Progenitor cell of endocrine pancreas (in vitro differentiated cells): ENCODE data around the gene KIAA1614. TPM values are rescaled to one million over a fixed set of nuclear protein-coding genes. Genes with fewer than 3 reads are reported as not detected.

Source experiments
- DNase-seq: peaks from one replicate; pipeline ENCODE4 v3.0.0; 2021; ENCODE audit warnings: low spot score; ENCODE audit not compliant: unreplicated experiment
- H3K27ac Mint-ChIP-seq: 2 replicates; pipeline ENCODE4 v1.8.0; 2021; ENCODE audit warnings: mild to moderate bottlenecking, moderate library complexity, mixed read lengths
- H3K27me3 Mint-ChIP-seq: 2 replicates; pipeline ENCODE4 v1.8.0; 2021; ENCODE audit warnings: mixed read lengths
- H3K36me3 Mint-ChIP-seq: 2 replicates; pipeline ENCODE4 v1.8.0; 2022; ENCODE audit warnings: mixed read lengths; ENCODE audit not compliant: insufficient read depth
- H3K4me1 Mint-ChIP-seq: 2 replicates; pipeline ENCODE4 v1.8.0; 2021; ENCODE audit warnings: low read depth, mixed read lengths
- H3K4me3 Mint-ChIP-seq: 2 replicates; pipeline ENCODE4 v1.8.0; 2021; ENCODE audit warnings: low read depth, mild to moderate bottlenecking, moderate library complexity, mixed read lengths
- H3K9me3 Mint-ChIP-seq: 2 replicates; pipeline ENCODE4 v1.8.0; 2021; ENCODE audit warnings: low read depth, mixed read lengths
- CTCF ChIP-seq: fragments of 200-600 bp; sonication (generic); IDR thresholded peaks from one replicate; pipeline ENCODE4 v1.5.0; 2021; ENCODE audit warnings: antibody characterized with exemption, mild to moderate bottlenecking; ENCODE audit not compliant: unreplicated experiment
- total RNA-seq: library from RNA; stranded (reverse); gene quantifications from 2 replicates; pipeline ENCODE4 v1.2.1, GENCODE V29; 2021

Gene KIAA1614
- total RNA-seq, 1 donor from 2014 or later = 2.5 TPM

- Mint-ChIP-seq H3K9me3 (no peaks in the 10 kb centered on the region), H3K27ac (no peak overlapping the region), H3K36me3 (no peaks in the 10 kb centered on the region), H3K4me3 (no peak overlapping the region), H3K4me1 (peaks cover 6% of the 10 kb centered on the region), H3K27me3 (peaks cover 46% of the 10 kb centered on the region)
- no peak for DNase-seq
- TF ChIP-seq CTCF = no peak
These were observed 3.5 kb downstream of the KIAA1614 start for GRCh38 chr1:180916012-180916770.

- no peak overlapping the region for H3K27ac Mint-ChIP-seq
- TF ChIP-seq CTCF = no peak
- H3K4me1 Mint-ChIP-seq = peaks cover 3% of the 10 kb centered on the region
- H3K36me3 Mint-ChIP-seq = no peaks in the 10 kb centered on the region
- no peaks in the 10 kb centered on the region for H3K9me3 Mint-ChIP-seq
- peaks cover 40% of the 10 kb centered on the region for H3K27me3 Mint-ChIP-seq
- DNase-seq = no peak
- no peak overlapping the region for H3K4me3 Mint-ChIP-seq
These were observed 4.1 kb downstream of the KIAA1614 start for GRCh38 chr1:180916771-180917170.

GRCh38 chr1:180917306-180918065 lies 4.8 kb downstream of the KIAA1614 start:
- Mint-ChIP-seq H3K36me3 (no peaks in the 10 kb centered on the region), H3K27ac (no peak overlapping the region)

GRCh38 chr1:180918519-180918918 lies 5.8 kb downstream of the KIAA1614 start:
- H3K4me3 Mint-ChIP-seq = no peak overlapping the region
- peaks cover 33% of the 10 kb centered on the region for H3K27me3 Mint-ChIP-seq
- H3K9me3 Mint-ChIP-seq = no peaks in the 10 kb centered on the region
- no peaks in the 10 kb centered on the region for H3K36me3 Mint-ChIP-seq
- no peak overlapping the region for H3K27ac Mint-ChIP-seq
- TF ChIP-seq CTCF = no peak
- H3K4me1 Mint-ChIP-seq = peaks cover 10% of the 10 kb centered on the region
- DNase-seq = no peak

More at GRCh38 chr1:180917306-180918065, 4.8 kb downstream of the KIAA1614 start:
- no peak for DNase-seq
- TF ChIP-seq CTCF = no peak
- no peaks in the 10 kb centered on the region for H3K9me3 Mint-ChIP-seq
- H3K4me1 Mint-ChIP-seq = peaks cover 2% of the 10 kb centered on the region
- peaks cover 36% of the 10 kb centered on the region for H3K27me3 Mint-ChIP-seq
- H3K4me3 Mint-ChIP-seq = no peak overlapping the region

GRCh38 chr1:180919183-180919700 lies 6.5 kb downstream of the KIAA1614 start:
- Mint-ChIP-seq H3K27ac (no peak overlapping the region), H3K36me3 (no peaks in the 10 kb centered on the region), H3K9me3 (no peaks in the 10 kb centered on the region), H3K4me1 (peaks cover 16% of the 10 kb centered on the region), H3K4me3 (no peak overlapping the region), H3K27me3 (peaks cover 26% of the 10 kb centered on the region)
- TF ChIP-seq CTCF = no peak
- no peak for DNase-seq
